TTC549 (cell line): Measurements from ENCODE around the gene KATNBL1.

Experiments used
- FAIRE-seq: peaks from 2 replicates; lab custom pipeline; 2012; peaks lifted over from hg19 to GRCh38; lab: Jason Lieb, UNC

Gene KATNBL1

DNA sequence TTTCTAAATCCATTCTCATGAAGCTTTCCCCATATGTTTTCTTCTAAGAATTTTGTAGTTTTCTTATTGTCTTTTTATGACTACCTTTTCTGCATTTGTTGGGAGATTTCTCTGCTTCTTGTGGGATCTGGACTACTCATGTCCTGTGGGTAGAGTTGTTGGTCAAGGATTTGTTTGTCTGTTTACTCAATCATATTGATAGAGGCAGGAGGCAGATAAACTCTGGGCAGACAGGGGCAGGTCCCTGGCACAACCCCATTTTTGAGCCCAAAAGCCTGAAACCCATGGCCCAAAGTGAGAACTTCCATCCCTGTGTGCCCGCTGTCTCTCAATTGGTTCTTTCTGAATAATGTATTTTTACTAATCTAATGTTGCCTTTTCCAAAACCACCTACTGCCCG is 95.7 kb downstream of the KATNBL1 start:
- no peak for FAIRE-seq

DNA sequence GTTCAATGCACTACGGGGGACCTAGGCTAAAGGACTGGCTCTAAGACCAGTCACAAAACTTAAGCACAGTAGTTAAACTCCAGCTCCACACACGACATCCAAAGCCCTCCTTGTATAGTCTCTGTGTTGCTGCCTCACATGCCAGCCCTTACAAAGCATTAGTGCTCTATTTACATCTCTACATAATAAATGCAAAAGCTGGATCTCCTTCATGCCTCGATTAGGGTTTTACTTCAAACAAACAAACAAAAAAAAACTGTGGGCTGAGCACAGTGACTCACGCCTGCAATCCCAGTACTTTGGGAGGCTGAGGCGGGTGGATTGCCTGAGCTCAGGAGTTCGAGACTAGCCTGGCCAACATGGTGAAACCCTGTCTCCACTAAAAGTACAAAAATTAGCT is 98.4 kb downstream of the KATNBL1 start:
- no peak for FAIRE-seq

DNA sequence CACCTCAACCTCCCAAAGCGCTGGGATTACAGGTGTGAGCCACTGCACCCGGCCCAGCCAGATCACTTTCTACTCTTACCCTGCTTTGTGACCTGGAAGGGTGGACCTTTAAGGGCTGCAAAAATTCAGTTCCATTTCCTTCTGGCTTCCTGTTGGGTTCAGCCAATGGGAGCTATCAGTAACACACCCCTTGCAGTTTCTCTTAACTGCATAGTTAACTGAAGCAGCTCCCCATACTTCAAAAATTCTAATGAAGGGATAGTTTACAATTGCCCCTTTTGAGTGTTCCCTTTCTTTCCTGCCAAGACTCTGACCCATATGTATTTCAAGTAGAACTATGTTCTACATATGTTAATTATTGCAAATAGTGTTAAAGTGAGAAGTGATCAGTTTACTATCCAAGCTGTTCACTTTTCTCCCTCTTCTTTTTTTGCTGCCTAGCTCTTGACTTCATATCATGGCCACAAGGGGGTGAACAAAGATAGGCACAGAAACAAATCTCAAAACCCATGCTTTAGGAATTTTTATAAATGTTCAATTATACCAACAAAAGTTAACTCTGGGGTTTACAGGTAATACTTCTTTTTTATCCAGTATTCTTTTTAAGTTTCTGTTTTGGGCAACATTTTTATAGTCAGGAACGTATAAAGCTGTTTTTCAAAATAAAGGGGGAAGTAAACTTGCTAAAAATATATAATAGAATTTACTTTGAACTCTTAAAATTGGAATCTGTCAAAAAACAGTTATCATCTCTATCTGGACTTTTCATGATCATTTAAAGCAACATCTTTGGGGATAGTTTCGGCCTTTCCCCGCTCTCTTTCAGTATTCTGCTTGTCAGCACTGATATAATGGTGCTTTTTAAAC is 99.9 kb downstream of the KATNBL1 start:
- FAIRE-seq = peak; percentile 83

- no peak for FAIRE-seq
Observed at GRCh38 chr15:34107315-34107714, 102.6 kb downstream of the KATNBL1 start.

DNA sequence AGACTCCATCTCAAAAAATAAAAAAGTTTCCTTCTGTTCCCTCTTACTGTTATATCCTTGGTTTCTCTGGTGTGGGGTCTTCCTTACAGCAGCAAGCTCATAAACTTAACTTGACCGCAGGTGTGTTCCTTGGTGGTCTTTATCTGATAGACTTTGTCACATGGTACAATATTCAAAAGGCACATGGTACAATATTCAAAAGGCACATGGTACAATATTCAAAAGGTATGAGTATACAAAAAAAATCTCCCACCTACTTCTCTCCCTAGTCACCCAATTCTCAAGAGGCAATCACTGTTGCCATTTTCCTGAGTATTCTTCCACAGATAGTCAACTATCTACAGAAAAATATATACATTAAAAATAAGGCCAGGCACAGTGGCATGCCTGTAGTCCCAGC is 103.5 kb downstream of the KATNBL1 start:
- no peak for FAIRE-seq

- FAIRE-seq = no peak
Observed at GRCh38 chr15:34102175-34102925, 107.5 kb downstream of the KATNBL1 start.

GRCh38 chr15:34101366-34102174 is 108.3 kb downstream of the KATNBL1 start, which contains the start of the genes EMC7 and PGBD4:
Gene EMC7, minus strand, starts transcription at chr15:34101862. Its CDS starts 23 bp downstream, at chr15:34101839.
Gene PGBD4, plus strand, starts transcription at chr15:34102083. Its CDS starts 449 bp downstream, at chr15:34102532.
- FAIRE-seq = peak; percentile 86

DNA sequence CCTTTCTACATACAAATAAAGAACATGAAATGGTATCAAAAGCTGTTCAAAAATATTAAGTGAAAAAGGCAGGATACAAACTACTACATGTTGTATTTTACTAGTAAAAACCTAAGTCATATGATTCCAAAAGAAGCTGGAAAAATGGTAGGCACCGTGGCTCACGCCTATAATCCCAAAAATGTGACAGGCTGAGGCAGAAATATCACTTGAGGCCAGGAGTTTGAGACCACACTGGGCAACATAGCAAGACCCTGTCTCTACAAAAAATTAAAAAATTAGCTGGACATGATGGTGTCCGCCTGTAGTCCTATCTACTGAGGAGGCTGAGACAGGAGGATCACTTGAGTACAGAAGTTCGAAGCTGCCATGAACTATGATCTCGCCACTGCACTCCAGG is 110.0 kb downstream of the KATNBL1 start:
- FAIRE-seq = no peak
